Panc1 (cell line): ENCODE results near the gene FYN. TPM values are rescaled to one million over a fixed set of nuclear protein-coding genes. Genes with fewer than 3 reads are reported as not detected.

Source experiments
- ATAC-seq: fragments of 200-7000 bp; cut with Tn5 transposase; 2 replicates; pipeline ENCODE4 v1.9.1; 2020; ENCODE audit warnings: mild to moderate bottlenecking, moderate library complexity
- BruUV-seq: library from RNA; stranded (reverse); fragments of 400-500 nt; replicated peaks from 2 replicates; lab custom pipeline; 2021; lab: Mats Ljungman, UMichigan
- CTCF ChIA-PET: fragments of 300-600 bp; sonication (Branson Sonifier 250); formaldehyde crosslinking; loops from one replicate; lab custom pipeline; 2022; ENCODE audit warnings: antibody characterized with exemption; lab: Charles Lee
- POLR2A ChIA-PET: fragments of 300-600 bp; sonication (Branson Sonifier 250); formaldehyde crosslinking; loops from one replicate; lab custom pipeline; 2022; ENCODE audit warnings: antibody characterized with exemption; lab: Charles Lee
- DNase-seq: peaks from one replicate; pipeline ENCODE4 v3.0.0-alpha.2; 2010; ENCODE audit warnings: low read depth, low spot score
- H3K27ac ChIP-seq: 2 replicates; pipeline ENCODE4 v1.5.1; 2011; ENCODE audit warnings: mild to moderate bottlenecking, low read length, inconsistent platforms
- H3K27me3 ChIP-seq: fragments of 200-500 bp; sonication (Bioruptor generic); 2 replicates; pipeline ENCODE4 v1.6.0; 2014; ENCODE audit warnings: low read length, inconsistent platforms; ENCODE audit not compliant: control insufficient read depth, insufficient read depth
- H3K36me3 ChIP-seq: fragments of 200-500 bp; sonication (Bioruptor generic); 2 replicates; pipeline ENCODE4 v1.5.1; 2014; ENCODE audit warnings: inconsistent platforms, mild to moderate bottlenecking, low read length, moderate library complexity; ENCODE audit not compliant: control insufficient read depth, insufficient read depth
- H3K4me1 ChIP-seq: 2 replicates; pipeline ENCODE4 v1.5.1; 2011; ENCODE audit warnings: inconsistent platforms, mild to moderate bottlenecking, low read length, moderate library complexity; ENCODE audit not compliant: control insufficient read depth, insufficient read depth
- H3K4me3 ChIP-seq, 2 experiments: 2 replicates each; pipeline ENCODE4 v1.5.1; 2011 to 2012; ENCODE audit warnings: low read depth in 2 of 2, low read length in 2 of 2, mild to moderate bottlenecking in 2 of 2, inconsistent platforms in 1 of 2, moderate library complexity in 1 of 2
- H3K9me3 ChIP-seq: fragments of 200-500 bp; sonication (Bioruptor generic); 2 replicates; pipeline ENCODE4 v1.5.1; 2014; ENCODE audit warnings: low read depth, mild to moderate bottlenecking, inconsistent platforms, low read length, moderate library complexity; ENCODE audit not compliant: control insufficient read depth, insufficient read depth
- CTCF ChIP-seq: fragments of 450-650 bp; IDR thresholded peaks from 2 replicates; pipeline ENCODE4 v1.5.1; 2017; ENCODE audit warnings: mild to moderate bottlenecking
- POLR2AphosphoS5 ChIP-seq: IDR thresholded peaks from 2 replicates; pipeline ENCODE4 v1.6.1; 2012; ENCODE audit warnings: mild to moderate bottlenecking, low read depth, low read length, moderate library complexity
- SIN3A ChIP-seq: IDR thresholded peaks from 2 replicates; pipeline ENCODE4 v1.6.1; 2012; ENCODE audit warnings: low read depth, mild to moderate bottlenecking, low read length, moderate library complexity, borderline replicate concordance; ENCODE audit not compliant: insufficient read depth
- TCF7L2 ChIP-seq: IDR thresholded peaks from 2 replicates; pipeline ENCODE4 v1.6.1; 2011; ENCODE audit warnings: mild to moderate bottlenecking, low read depth, low read length, inconsistent platforms
- in situ Hi-C: cut with HindIII; loops from 2 replicates; pipeline ENCODE4 v1.10.0; 2016; ENCODE audit warnings: low sequenced_read_pairs, low pct_unique_long_range_greater_than_20kb
- intact Hi-C: fragments of 100-400 bp; cut with micrococcal nuclease; formaldehyde crosslinking; loops from one replicate; pipeline ENCODE4 v1.10.0; 2022; ENCODE audit not compliant: unreplicated experiment
- total RNA-seq: library from RNA; stranded (reverse); gene quantifications from one replicate; pipeline ENCODE4 v1.2.1, GENCODE V29; 2021; ENCODE audit not compliant: unreplicated experiment
- TF ChIP-seq, protein P1 (sequence below), 2 experiments: IDR thresholded peaks; 2 replicates each; pipeline ENCODE4 v1.6.1; 2011 to 2012; ENCODE audit warnings: low read depth in 2 of 2, control low read depth in 1 of 2, low read length in 1 of 2, mild to moderate bottlenecking in 1 of 2, moderate library complexity in 1 of 2; ENCODE audit not compliant: insufficient read depth in 1 of 2

FYN gene
- total RNA-seq, 1 experiment from 2014 or later, result 4.2 TPM

DNA sequence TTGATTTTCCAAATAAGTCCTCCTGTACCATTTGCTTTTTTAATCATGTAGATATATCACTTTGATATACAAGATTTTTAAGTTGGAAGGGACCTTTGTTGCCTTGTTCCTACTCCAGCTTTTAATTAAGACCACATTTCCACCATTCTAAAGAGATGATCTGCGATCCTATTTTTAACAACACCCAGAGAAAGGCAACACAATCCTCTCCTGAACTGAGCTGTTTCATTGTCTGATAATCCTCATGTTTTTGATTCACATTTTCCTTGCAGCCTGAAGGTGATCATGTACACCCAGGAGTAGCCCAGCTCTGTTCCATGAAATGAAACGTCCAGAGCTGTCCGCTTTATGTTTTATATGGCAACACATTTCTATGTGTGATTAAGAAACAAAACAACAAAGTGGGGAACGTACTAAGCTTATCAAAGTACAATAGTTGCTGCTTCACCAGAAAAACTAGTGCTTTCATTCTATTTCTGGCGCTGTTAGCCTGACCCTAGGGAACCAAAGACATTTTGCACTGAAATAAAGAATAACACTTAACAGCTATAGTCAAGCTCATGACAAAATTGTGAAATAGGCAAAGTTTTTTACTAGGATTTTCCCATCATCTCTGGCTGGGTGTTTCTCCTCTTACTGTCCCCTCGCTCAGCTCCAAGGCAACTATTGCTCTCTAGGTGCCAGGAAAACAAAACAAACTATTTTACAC, 245.0 kb downstream of the FYN start:
- TF ChIP-seq TCF7L2 (no peak), SIN3A (no peak), CTCF (no peak), POLR2AphosphoS5 (no peak)
- TF ChIP-seq, protein P1, sequence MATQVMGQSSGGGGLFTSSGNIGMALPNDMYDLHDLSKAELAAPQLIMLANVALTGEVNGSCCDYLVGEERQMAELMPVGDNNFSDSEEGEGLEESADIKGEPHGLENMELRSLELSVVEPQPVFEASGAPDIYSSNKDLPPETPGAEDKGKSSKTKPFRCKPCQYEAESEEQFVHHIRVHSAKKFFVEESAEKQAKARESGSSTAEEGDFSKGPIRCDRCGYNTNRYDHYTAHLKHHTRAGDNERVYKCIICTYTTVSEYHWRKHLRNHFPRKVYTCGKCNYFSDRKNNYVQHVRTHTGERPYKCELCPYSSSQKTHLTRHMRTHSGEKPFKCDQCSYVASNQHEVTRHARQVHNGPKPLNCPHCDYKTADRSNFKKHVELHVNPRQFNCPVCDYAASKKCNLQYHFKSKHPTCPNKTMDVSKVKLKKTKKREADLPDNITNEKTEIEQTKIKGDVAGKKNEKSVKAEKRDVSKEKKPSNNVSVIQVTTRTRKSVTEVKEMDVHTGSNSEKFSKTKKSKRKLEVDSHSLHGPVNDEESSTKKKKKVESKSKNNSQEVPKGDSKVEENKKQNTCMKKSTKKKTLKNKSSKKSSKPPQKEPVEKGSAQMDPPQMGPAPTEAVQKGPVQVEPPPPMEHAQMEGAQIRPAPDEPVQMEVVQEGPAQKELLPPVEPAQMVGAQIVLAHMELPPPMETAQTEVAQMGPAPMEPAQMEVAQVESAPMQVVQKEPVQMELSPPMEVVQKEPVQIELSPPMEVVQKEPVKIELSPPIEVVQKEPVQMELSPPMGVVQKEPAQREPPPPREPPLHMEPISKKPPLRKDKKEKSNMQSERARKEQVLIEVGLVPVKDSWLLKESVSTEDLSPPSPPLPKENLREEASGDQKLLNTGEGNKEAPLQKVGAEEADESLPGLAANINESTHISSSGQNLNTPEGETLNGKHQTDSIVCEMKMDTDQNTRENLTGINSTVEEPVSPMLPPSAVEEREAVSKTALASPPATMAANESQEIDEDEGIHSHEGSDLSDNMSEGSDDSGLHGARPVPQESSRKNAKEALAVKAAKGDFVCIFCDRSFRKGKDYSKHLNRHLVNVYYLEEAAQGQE (IDR thresholded peaks at IDR 0.05; ENCODE audit: insufficient read depth in 1 of 2, low read depth in 2 of 2, low read length in 1 of 2), result no peak
- Histone ChIP-seq H3K36me3 (no peaks in the 10 kb centered on the region), H3K4me1 (peaks cover 7% of the 10 kb centered on the region; the same call in 1 of the 2 replicates), H3K27me3 (no peaks in the 10 kb centered on the region), H3K9me3 (0 out of 2 replicates have a peak, but pooled peaks cover 4% of the 10 kb centered on the region), H3K4me3 (no peak overlapping the region), H3K27ac (no peak overlapping the region)
- no peak for DNase-seq
- no peak for ATAC-seq
- intact Hi-C loops (no loop called here), in situ Hi-C loops (no loop called here)
- no TSS peak for BruUV-seq
- ChIA-PET POLR2A (no interaction called here), CTCF (no interaction called here)

- no peaks in the 10 kb centered on the region for H3K27me3 ChIP-seq
- TF ChIP-seq, protein P1 (IDR thresholded peaks at IDR 0.05; ENCODE audit: insufficient read depth in 1 of 2, low read depth in 2 of 2, low read length in 1 of 2), result no peak
- no peak for TF ChIP-seq CTCF
- TF ChIP-seq POLR2AphosphoS5, result no peak
- no peak for TF ChIP-seq SIN3A
- TF ChIP-seq TCF7L2, result no peak
- no peaks in the 10 kb centered on the region for H3K36me3 ChIP-seq
- BruUV-seq, result no TSS peak
- H3K4me3 ChIP-seq, result no peak overlapping the region
- POLR2A ChIA-PET, result interaction anchor here (0.5 to 0.7 kb wide), 2 partner anchors 33 to 1313 kb away, joined by 3 to 10 read pairs; no protein-coding TSS in a partner anchor
- H3K4me1 ChIP-seq, result peaks cover 7% of the 10 kb centered on the region; the same call in 1 of the 2 replicates
- in situ Hi-C loops, result no loop called here
- intact Hi-C loops, result no loop called here
- DNase-seq (no peak), ATAC-seq (no peak)
- CTCF ChIA-PET, result no interaction called here
- H3K9me3 ChIP-seq, result 0 out of 2 replicates have a peak, but pooled peaks cover 4% of the 10 kb centered on the region
- no peak overlapping the region for H3K27ac ChIP-seq
These were observed 246.8 kb downstream of the FYN start for GRCh38 chr6:111626441-111626840.
